Activated effector memory CD4-positive, alpha-beta T cell treated with anti-CD3 and anti-CD28 coated beads, Interleukin-2, amount 50 U/mL, for 16 hours (primary cell): ENCODE results near the gene COL21A1.
"Not testable (repeated sequence)": the region's sequence is repeated elsewhere in the genome, so short reads cannot be mapped to it uniquely, and the experiment has no call there.

Experiments used
- DNase-seq: peaks from one replicate; pipeline ENCODE4 v3.0.0-alpha.2; 2020

Gene COL21A1

GRCh38 chr6:56246881-56247653 is at the start of gene COL21A1:
COL21A1 (minus strand) TSS chr6:56247580; CDS start chr6:56182618, 64,962 bp downstream.
- no peak for DNase-seq

DNA sequence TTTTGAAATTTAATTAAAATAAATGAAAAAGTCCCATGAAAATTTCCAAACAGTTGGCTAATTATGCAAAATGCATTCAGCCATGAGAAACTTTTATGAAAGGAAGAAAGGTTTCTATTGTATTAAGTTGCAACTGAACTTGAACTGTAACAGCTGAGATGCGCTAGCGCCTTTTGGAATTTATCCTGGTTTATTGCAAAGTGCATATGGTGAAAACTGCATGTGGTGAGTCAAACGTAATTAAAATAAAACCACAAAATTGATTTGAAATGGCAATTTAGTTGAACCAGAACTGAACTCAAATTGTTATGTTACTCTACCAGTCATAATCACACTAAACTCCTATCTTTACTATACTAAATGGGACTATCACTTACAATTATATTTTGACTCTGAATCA is 46.4 kb upstream of the COL21A1 start:
- DNase-seq: no peak

DNA sequence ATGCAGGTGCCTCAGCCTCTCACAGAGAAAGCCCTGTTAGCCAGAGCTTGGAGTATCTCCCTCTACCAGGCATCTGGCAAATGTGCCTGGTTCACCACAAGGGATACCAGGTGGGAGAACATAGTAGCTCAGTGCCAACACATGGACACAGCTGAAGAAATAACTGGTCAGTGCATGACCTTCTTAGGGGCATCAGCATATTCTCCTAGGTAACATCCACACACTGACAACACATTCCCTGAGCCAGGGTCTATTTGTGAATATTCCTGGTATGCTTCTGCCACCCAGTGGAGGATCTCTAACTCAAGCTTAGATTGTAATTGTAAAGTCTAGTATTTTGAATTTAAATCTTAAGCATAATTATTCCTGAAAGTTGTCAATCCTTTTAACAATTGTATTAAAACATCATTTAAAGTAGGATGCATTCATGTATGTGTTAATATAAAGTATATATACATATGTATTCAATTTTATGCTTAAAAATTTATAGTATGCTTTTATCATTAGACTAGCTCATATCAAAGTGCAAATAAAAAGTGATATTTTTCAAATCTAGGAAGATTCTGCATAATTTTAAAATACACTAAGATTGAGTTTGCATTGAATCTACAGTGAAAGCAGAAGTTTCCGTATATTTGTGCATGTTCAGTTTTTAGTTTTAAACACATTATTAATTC is 45.3 kb upstream of the COL21A1 start:
- DNase-seq: no peak

- DNase-seq: no peak
Observed at GRCh38 chr6:56291302-56291917, 44.0 kb upstream of the COL21A1 start.

GRCh38 chr6:56289721-56290120 is 42.3 kb upstream of the COL21A1 start:
- DNase-seq: no peak

- DNase-seq: no peak
Observed at GRCh38 chr6:56288347-56288746, 41.0 kb upstream of the COL21A1 start.

DNA sequence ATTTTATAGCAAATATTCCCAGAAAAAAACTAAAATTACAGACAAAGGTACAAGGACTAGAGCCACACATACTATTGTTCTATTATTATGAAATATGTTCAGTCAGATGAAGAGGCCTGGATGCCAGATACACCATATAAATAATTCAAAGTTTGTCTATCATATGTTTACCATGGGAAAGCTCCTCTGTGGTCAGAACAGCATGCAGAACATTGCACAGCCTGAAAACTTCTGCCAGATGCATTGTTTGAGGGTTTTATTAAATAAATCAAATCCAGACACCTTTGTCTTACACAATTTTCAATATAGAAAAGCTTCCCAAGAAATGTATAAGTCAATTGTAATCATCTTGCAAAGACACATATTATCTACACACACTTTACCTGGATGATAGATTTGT is 35.0 kb upstream of the COL21A1 start:
- DNase-seq: no peak

DNA sequence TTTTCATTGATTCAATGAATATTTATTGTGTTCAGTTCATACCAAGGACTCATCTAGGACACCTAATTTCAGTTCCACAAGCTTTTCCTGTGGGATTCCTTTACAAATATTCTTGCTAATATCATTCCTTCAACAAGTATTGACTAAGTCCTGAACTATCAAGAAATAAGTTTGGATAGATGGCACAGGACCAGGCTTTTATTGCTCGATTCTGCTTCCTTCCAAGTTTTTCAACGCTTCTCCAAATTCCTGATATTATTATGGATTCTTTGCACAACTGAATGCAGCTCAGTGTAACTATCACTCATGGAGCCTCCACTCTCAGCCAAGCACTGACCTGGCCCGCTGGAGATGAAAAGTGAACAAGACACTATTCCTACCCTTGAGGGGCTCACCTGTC is 32.7 kb upstream of the COL21A1 start:
- no peak for DNase-seq

GRCh38 chr6:56279331-56280080 is 32.1 kb upstream of the COL21A1 start:
- DNase-seq: no peak

GRCh38 chr6:56278171-56278591 is 30.8 kb upstream of the COL21A1 start:
- DNase-seq: no peak

GRCh38 chr6:56270812-56271441 is 23.5 kb upstream of the COL21A1 start:
- DNase-seq: no peak

DNA sequence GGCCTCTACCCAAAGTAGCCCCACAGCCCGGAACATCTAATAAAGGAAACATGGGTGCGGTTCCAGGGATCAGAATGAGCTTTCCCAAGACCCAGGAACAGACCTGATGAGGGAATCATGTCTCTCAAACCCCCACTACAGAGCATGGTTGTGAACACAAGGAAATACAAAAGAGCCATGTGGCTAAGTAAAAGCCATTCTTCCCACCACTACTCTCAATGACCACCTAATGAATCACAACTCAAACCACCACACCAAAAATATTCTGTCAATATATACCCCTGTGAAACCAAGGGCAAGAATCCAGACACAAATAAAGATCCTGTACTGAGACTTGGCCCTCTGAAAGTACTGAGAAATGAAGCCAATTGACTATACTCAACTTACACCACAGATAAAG is 20.9 kb upstream of the COL21A1 start:
- no peak for DNase-seq

GRCh38 chr6:56266011-56266410 is 18.6 kb upstream of the COL21A1 start:
- DNase-seq: no peak

DNA sequence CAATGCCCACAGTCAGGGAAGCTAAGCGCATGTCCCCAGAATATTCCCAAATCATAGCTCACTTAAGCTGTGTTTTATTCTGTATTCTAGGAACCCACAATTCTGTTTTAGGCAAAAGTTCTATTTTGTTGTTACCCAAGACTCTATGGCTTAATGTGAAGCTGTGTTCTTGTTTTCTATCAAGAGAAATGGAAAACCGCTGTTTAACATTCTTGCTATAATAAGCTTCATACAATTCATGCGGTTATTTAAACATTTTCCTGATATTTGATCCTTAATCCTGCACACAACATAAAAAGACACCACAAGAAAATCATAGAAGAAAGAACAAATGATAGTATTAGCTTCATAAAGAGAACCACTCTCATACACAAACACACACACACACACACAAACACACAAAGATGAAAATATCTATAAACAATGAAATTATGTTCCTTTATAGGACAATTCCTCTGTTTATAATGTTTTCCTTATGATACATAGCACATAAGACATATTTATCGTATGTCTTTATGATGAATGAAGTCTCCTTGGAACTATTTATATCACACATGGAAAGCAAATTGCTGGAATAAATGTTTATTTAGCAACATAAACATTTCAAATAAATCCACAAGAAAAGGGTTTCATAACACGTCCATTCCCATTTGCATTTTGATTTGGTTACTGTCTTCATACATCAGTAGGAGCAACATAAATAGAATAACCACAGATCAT is 16.4 kb upstream of the COL21A1 start:
- DNase-seq: no peak

DNA sequence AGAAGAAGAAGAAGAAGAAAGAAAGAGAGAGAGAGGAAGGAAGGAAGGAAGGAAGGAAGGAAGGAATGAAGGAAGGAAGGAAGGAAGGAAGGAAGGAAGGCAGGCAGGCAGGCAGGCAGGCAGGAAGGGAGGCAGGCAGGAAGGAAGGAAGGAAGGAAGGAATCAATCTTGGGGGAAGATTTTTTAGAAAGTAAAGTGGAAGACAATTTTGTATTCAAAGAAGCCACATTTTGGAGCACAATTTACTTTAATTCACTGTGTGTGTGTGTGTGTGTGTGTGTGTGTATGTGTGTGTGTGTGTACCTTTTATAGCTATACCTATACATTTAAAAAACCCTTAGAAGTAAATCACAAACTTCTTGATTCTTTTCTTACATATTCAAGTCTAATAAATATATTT is 13.2 kb upstream of the COL21A1 start:
- not testable (repeated sequence) for DNase-seq

DNA sequence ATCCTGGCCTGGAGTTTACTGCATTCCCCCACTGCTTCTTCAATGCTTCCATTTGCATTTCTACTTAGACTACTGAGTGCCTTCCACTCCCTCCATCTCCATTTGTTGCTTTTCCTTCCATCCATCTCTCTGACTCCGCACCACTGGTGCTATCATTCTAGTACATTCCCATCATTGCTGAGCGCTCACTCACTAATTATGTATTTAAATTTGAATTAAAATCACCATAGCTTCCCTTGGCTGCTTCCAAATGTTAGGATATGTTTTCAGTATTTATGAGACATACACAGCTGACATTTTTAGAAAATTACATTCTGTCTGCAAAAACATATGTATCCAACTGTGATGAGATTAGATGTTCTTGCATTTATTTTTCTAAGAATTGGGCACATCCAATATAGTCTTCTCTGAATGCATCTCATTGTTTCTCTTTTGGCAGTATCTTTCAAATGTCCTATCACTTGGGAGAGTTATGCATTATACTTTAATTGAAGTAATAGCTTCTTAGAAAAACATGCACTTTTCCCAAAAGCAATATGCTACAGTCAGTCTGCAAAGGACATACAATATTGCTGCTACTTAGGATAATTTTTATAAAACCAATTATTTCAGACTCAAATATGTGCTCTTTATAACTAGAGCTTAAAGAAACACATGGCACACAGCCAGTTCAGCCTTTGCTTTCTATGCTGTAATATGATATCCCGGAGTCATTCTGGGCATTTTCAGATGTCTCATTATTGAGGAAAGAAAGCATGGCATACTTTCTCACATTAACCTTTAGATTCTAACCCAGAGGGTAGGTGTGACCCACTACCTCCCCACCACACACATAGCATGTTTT is 12.1 kb upstream of the COL21A1 start:
- DNase-seq: no peak

DNA sequence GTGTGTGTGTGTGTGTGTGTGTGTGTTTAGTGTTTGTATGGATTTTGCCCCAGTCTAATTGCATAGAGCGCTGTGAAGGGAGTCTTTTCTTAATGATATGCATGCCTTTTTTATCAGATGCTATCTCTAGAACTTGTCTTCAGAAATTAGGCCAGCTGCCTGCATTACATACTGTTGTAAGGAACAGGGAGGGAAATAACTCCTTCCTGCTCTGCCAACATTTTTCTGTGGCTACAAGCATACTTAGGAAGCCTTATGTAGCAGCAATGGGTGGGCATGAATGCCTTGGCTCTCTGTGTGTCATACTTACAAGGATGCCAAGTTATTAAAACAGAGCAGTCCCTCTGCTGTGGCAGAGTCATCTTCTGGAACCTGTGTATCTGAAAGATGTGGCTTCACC is 8.0 kb upstream of the COL21A1 start:
- no peak for DNase-seq

- DNase-seq: no peak
Observed at GRCh38 chr6:56250266-56250665, 2.9 kb upstream of the COL21A1 start.

- no peak for DNase-seq
Observed at GRCh38 chr6:56247654-56248122, 308 bp upstream of the COL21A1 start.

- no peak for DNase-seq
Observed at GRCh38 chr6:56246541-56246880, 869 bp downstream of the COL21A1 start.

- DNase-seq: no peak
Observed at GRCh38 chr6:56245903-56246351, 1.5 kb downstream of the COL21A1 start.
